HG03064 (cell line): ENCODE results near the gene POSTN.
"Not testable (repeated sequence)": the region's sequence is repeated elsewhere in the genome, so short reads cannot be mapped to it uniquely, and the experiment has no call there.

Experiments used
- ATAC-seq: cut with Tn5 transposase; IDR thresholded peaks from one replicate; pipeline ENCODE4 v1.9.1; 2021; ENCODE audit warnings: low read depth; ENCODE audit not compliant: unreplicated experiment

Gene POSTN

GRCh38 chr13:37597477-37598025 lies 1.0 kb downstream of the POSTN start:
- no peak for ATAC-seq

GRCh38 chr13:37596805-37597204 lies 1.8 kb downstream of the POSTN start:
- ATAC-seq, result no peak

DNA sequence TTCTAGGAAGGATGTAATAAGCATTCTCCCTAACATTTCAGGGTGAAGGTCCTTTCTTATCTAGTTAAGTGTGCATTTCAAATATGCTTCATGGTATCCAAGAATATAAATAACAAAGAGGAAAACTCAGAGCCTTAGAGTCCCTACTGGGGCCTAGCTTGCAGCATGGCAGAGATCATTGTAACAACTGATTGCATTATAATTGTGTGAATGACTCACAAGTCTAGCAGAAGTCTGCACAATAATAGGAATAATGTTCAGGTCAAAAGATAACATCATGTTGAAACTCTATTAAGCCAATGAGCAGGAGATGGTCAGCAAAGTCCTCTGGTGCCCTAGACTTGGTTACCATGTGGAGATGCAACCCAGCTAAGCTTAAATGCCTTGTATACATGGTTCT lies 3.4 kb downstream of the POSTN start:
- no peak for ATAC-seq

GRCh38 chr13:37594550-37594949 lies 4.0 kb downstream of the POSTN start:
- ATAC-seq, result no peak

GRCh38 chr13:37589381-37589780 lies 9.2 kb downstream of the POSTN start:
- ATAC-seq, result not testable (repeated sequence)

DNA sequence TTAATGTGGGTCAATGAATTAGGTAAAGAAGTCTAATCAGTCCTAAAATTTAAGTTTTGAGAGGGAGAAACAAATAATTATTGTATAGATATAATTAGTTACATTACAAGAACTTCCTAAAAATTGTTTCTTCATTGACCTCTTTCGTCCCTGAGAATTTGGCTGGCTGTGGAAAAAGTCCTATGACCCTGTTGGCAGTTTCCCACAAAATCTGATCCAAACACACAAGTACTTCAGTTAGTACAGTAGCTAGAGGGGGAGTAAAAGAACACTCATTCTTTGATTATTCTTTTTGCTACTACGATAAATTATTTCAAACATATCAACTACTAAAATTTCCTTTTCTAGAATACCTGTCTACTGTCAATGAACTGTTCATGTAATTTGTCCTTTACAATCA lies 11.3 kb downstream of the POSTN start:
- ATAC-seq, result no peak

GRCh38 chr13:37586164-37586563 lies 12.4 kb downstream of the POSTN start:
- no peak for ATAC-seq

GRCh38 chr13:37585541-37585940 lies 13.0 kb downstream of the POSTN start:
- ATAC-seq, result no peak

- ATAC-seq, result no peak
Measured at GRCh38 chr13:37576601-37577000, 22.0 kb downstream of the POSTN start.

DNA sequence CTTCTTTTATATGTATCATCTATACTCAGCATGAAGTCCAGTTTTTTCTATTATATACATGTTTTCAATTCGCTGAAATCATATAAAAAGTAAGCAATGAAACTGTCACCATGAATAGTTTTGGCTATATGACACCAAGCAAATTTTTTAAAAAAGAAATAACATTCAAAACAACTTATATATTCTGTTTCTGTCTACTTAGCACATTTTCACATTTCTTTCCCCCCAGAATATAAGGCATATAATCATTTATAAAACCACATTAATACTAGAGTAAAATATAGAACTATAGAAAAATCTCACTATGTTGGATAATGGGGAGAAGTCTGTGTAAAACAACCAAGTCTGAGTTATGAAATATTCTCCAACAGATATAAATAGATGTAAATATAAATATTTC lies 33.1 kb downstream of the POSTN start:
- no peak for ATAC-seq

GRCh38 chr13:37561031-37561430 lies 37.5 kb downstream of the POSTN start:
- ATAC-seq, result no peak

- ATAC-seq, result no peak
Measured at GRCh38 chr13:37560526-37560925, 38.0 kb downstream of the POSTN start.

DNA sequence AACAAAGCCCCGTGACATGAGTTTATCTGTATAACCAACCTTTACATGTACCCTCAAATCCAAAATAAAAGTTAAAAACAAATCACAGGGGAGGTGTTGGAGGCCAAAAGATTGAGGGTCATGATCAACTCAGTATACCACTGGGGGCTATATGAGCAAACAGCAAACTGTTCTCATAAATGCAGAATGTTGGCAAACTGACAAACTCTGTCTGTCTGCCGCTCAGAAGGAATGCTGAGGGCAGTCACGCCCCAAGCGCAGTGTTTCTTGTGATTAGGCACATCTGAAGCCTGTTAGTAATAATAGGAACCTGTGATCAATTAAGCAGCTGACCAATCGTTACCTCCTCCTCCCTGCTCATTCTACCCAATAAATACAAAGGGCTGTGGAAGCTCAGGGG lies 39.8 kb downstream of the POSTN start:
- ATAC-seq, result not testable (repeated sequence)

- no peak for ATAC-seq
Measured at GRCh38 chr13:37546087-37546486, 52.5 kb downstream of the POSTN start.

- no peak for ATAC-seq
Measured at GRCh38 chr13:37544995-37545394, 53.6 kb downstream of the POSTN start.

DNA sequence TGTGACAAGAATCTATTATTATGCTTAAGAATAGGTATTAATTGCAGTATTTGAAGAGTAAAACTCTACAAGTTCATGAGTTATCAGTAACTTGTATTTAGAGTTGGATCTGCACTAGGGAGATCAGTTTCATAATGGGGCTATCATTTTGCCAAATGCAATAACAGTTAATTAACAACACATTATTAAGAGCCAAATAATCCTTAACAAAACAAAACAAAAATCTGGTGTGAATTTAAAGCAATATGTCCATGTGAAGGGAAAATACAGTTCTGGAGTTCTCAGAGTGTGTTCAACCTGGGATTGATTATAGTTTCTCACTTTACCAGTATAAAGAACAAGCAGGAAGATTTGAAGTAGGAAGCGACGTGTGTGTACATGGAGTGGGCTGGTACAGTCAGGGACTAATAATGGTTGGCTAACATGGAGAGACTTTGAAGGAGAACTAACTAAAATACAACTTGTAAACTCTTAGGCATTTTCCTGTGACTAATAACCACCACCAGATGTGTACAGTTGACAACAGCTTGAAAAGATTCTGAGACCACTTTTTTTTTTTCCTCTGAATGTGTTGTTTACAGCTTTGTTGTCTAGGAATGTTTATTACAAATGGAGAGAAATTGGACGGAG lies 58.5 kb downstream of the POSTN start:
- ATAC-seq, result no peak

GRCh38 chr13:37539170-37539569 lies 59.4 kb downstream of the POSTN start:
- no peak for ATAC-seq

DNA sequence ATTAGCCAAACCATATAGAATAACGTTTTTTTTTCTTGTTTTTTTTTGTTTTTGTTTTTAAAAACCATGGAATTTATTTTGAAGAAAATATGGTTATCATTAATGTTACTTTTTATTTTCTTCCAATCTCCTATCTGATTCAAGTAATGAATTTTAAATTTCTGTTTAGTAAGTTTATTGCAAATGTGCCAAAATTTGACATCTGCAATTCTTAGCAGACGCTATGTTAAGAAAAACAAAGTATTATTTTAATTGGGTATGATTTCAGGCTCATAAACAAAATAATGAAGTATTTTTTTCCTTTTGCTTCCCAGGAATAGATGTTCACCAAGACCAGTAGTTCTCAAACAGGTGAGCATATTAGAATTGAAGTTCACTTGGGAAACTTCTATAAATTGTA lies 63.1 kb downstream of the POSTN start:
- ATAC-seq, result no peak

GRCh38 chr13:37534676-37535075 lies 63.9 kb downstream of the POSTN start:
- no peak for ATAC-seq

GRCh38 chr13:37534181-37534580 lies 64.4 kb downstream of the POSTN start:
- no peak for ATAC-seq

- no peak for ATAC-seq
Measured at GRCh38 chr13:37531049-37531448, 67.5 kb downstream of the POSTN start.

GRCh38 chr13:37529751-37530385 lies 68.7 kb downstream of the POSTN start:
- ATAC-seq, result no peak
